Nephron progenitor cell (in vitro differentiated cells): ENCODE measurements around the gene MC3R.

Experiments
- DNase-seq: peaks from one replicate; pipeline ENCODE4 v3.0.0; 2021
- H3K27ac Mint-ChIP-seq: 2 replicates; pipeline ENCODE4 v1.8.0; 2021; ENCODE audit warnings: mild to moderate bottlenecking, moderate library complexity, mixed read lengths
- H3K27me3 Mint-ChIP-seq: 2 replicates; pipeline ENCODE4 v1.8.0; 2021; ENCODE audit warnings: mild to moderate bottlenecking, low read depth, mixed read lengths; ENCODE audit not compliant: poor library complexity
- H3K36me3 Mint-ChIP-seq: 2 replicates; pipeline ENCODE4 v1.8.0; 2021; ENCODE audit warnings: low read depth, mixed read lengths
- H3K4me1 Mint-ChIP-seq: 2 replicates; pipeline ENCODE4 v1.8.0; 2021; ENCODE audit warnings: mixed read lengths
- H3K4me3 Mint-ChIP-seq: 2 replicates; pipeline ENCODE4 v1.8.0; 2021; ENCODE audit warnings: mild to moderate bottlenecking, moderate library complexity, mixed read lengths
- H3K9me3 Mint-ChIP-seq: 2 replicates; pipeline ENCODE4 v1.8.0; 2021; ENCODE audit warnings: mild to moderate bottlenecking, moderate library complexity, mixed read lengths
- TF ChIP-seq, protein P1 (sequence below): fragments of 200-600 bp; sonication (generic); IDR thresholded peaks from 2 replicates; pipeline ENCODE4 v1.5.0; 2021; ENCODE audit warnings: antibody characterized with exemption

Gene MC3R

GRCh38 chr20:56273491-56273890 lies 25.0 kb downstream of the MC3R start:
- no peak for DNase-seq
- Mint-ChIP-seq H3K27ac (no peak overlapping the region), H3K9me3 (peaks cover 77% of the 10 kb centered on the region), H3K4me3 (no peak overlapping the region), H3K4me1 (no peaks in the 10 kb centered on the region), H3K36me3 (no peaks in the 10 kb centered on the region), H3K27me3 (no peaks in the 10 kb centered on the region)
- TF ChIP-seq, protein P1, sequence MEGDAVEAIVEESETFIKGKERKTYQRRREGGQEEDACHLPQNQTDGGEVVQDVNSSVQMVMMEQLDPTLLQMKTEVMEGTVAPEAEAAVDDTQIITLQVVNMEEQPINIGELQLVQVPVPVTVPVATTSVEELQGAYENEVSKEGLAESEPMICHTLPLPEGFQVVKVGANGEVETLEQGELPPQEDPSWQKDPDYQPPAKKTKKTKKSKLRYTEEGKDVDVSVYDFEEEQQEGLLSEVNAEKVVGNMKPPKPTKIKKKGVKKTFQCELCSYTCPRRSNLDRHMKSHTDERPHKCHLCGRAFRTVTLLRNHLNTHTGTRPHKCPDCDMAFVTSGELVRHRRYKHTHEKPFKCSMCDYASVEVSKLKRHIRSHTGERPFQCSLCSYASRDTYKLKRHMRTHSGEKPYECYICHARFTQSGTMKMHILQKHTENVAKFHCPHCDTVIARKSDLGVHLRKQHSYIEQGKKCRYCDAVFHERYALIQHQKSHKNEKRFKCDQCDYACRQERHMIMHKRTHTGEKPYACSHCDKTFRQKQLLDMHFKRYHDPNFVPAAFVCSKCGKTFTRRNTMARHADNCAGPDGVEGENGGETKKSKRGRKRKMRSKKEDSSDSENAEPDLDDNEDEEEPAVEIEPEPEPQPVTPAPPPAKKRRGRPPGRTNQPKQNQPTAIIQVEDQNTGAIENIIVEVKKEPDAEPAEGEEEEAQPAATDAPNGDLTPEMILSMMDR: no peak

- no peak for DNase-seq
- Mint-ChIP-seq H3K4me1 (no peaks in the 10 kb centered on the region), H3K9me3 (peaks cover 77% of the 10 kb centered on the region), H3K27ac (no peak overlapping the region), H3K27me3 (no peaks in the 10 kb centered on the region), H3K36me3 (no peaks in the 10 kb centered on the region), H3K4me3 (no peak overlapping the region)
- TF ChIP-seq, protein P1: no peak
Observed at GRCh38 chr20:56274156-56274555, 25.6 kb downstream of the MC3R start.

DNA sequence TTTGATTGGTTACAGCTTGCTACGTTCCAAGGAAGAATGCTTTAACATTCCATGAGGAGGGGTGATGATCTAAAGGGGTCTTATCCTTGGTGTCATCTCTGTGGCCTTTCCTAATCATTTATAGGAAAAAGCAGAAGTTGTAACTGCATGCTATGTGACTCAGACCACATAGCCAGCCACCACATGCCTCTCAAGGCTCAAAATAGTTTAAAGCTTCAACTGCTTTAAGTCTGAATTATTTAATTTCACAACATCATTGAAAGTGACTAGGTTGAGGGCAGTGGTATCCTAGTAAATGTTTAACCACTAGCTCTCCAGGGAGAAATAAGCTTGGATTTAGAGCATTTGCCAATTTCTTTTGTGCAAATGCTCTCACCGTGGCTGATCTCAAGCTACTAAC lies 29.7 kb downstream of the MC3R start:
- Mint-ChIP-seq H3K4me1 (no peaks in the 10 kb centered on the region), H3K9me3 (peaks cover 64% of the 10 kb centered on the region), H3K27ac (no peak overlapping the region), H3K4me3 (no peak overlapping the region), H3K27me3 (no peaks in the 10 kb centered on the region), H3K36me3 (no peaks in the 10 kb centered on the region)
- TF ChIP-seq, protein P1: no peak
- no peak for DNase-seq

- Mint-ChIP-seq H3K4me1 (no peaks in the 10 kb centered on the region), H3K9me3 (peaks cover 55% of the 10 kb centered on the region), H3K27ac (no peak overlapping the region), H3K36me3 (no peaks in the 10 kb centered on the region), H3K27me3 (peaks cover 4% of the 10 kb centered on the region), H3K4me3 (no peak overlapping the region)
- DNase-seq: no peak
- TF ChIP-seq, protein P1: no peak
Observed at GRCh38 chr20:56285496-56285895, 37.0 kb downstream of the MC3R start.

- Mint-ChIP-seq H3K9me3 (peaks cover 58% of the 10 kb centered on the region), H3K36me3 (no peaks in the 10 kb centered on the region), H3K4me1 (no peaks in the 10 kb centered on the region), H3K4me3 (no peak overlapping the region), H3K27ac (no peak overlapping the region), H3K27me3 (peaks cover 5% of the 10 kb centered on the region)
- DNase-seq: no peak
- TF ChIP-seq, protein P1: no peak
Observed at GRCh38 chr20:56289652-56290051, 41.1 kb downstream of the MC3R start.

DNA sequence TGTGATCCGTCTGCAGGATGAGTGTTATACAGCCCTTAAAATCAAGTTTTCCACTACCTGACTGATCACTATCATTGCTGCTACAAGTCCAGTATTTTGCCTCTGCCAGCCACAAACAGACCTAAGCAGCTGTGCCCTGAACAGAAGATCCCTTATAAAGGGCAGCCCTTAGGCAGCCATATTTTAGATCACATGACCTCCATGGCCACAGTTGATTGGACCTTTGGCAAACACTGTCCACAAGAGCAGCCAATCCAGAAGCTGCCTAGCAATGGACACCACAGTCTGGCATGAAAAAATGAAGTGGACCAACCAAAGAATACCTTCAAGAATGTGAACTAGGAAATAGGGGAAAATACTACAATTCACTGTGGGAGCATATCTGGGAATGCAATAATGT lies 50.8 kb downstream of the MC3R start:
- TF ChIP-seq, protein P1: no peak

More for the DNA sequence above, 50.8 kb downstream of the MC3R start:
- no peak for DNase-seq
- H3K36me3 Mint-ChIP-seq: no peaks in the 10 kb centered on the region
- no peak overlapping the region for H3K27ac Mint-ChIP-seq
- H3K4me3 Mint-ChIP-seq: no peak overlapping the region
- peaks cover 75% of the 10 kb centered on the region for H3K9me3 Mint-ChIP-seq
- H3K4me1 Mint-ChIP-seq: no peaks in the 10 kb centered on the region
- peaks cover 19% of the 10 kb centered on the region for H3K27me3 Mint-ChIP-seq
